Neural progenitor cell (in vitro differentiated cells): ENCODE measurements around the gene CARS2.

Experiments
- CTCF ChIP-seq: fragments of 200-600 bp; sonication (generic); IDR thresholded peaks from 2 replicates; pipeline ENCODE4 v1.5.1; 2017; ENCODE audit warnings: antibody characterized with exemption, mild to moderate bottlenecking
- EZH2 ChIP-seq: fragments of 200-600 bp; sonication (generic); IDR thresholded peaks from 2 replicates; pipeline ENCODE4 v1.6.1; 2017; ENCODE audit warnings: antibody characterized with exemption, mild to moderate bottlenecking, moderate library complexity

GRCh38 chr13:110648146-110648819, 57.6 kb downstream of the CARS2 start:
- TF ChIP-seq CTCF (no peak), EZH2 (no peak)
